Hepatocyte (in vitro differentiated cells): ENCODE measurements around the gene TNXB.
"Not testable (repeated sequence)": the region's sequence is repeated elsewhere in the genome, so short reads cannot be mapped to it uniquely, and the experiment has no call there.

Source experiments
- CTCF ChIP-seq: fragments of 200-600 bp; sonication (generic); IDR thresholded peaks from 2 replicates; pipeline ENCODE4 v1.5.1; 2016; ENCODE audit warnings: antibody characterized with exemption, mild to moderate bottlenecking; ENCODE audit not compliant: poor library complexity
- EZH2 ChIP-seq: fragments of 200-600 bp; sonication (generic); IDR thresholded peaks from 2 replicates; pipeline ENCODE4 v1.6.1; 2016; ENCODE audit warnings: antibody characterized with exemption, mild to moderate bottlenecking, borderline replicate concordance

- not testable (repeated sequence) for TF ChIP-seq CTCF, EZH2
Measured at GRCh38 chr6:32068315-32068714, 40.8 kb downstream of the TNXB start.
